NK-92 (cell line): ENCODE measurements around the gene FAM181A.

ENCODE experiments used
- DNase-seq: peaks from one replicate; lab custom pipeline; 2025; ENCODE audit not compliant: unreplicated experiment; lab: John Stamatoyannopoulos, UW

Gene FAM181A

DNA sequence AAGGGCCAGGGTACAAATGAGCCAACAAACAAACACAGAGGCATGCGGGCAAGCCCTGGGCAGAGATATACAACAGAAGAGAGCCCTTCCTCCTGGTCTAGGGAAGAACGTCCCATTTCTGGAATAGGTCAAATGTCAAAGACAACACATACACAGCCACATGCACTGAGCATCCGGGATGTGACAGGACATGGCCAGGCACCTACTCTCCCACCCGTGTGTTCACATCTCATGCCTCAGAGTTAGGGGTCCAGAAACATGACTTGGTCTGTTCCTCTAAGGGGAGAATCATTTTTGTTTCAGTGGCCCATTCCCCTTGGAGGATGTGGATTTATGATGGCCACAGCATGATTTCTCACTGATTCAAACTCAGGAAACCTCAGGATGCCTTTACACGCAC, 50.0 kb downstream of the FAM181A start:
- DNase-seq = no peak

DNA sequence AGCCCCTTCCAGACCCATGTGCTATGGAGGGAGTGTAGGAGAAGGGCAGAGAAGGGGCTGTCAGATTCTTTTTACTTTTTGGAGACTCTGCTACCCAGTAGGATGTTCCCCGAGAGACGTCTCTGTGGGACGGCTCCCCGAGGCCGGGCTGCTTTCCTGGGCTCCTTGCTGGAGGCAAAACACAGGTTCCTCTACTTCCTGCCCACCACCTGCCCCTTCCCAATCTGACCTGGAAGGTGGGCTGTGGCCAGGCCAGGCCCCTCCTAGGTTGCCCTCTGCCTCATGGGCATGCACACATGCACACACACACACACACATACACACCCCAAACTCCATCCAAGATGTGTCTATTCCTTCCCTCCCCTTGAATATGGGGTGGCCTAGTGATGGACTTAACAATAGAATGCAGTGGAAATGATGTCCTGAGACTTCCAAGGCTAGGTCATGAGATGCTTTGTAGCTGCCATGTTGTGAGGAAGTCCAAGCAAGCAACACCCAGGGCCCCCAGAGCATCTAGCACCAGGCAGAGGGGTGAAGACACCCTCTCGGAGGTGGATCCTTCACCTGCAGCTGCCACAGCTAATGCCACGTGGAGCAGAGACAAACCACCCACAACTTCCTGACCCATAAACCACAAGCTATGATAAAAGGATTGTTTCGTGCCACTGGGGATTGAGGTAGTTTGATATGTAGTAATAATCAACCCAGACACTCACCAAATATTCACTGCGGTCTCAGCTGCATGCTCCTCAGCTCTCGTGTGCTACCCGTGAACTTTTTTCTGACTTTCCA, 50.8 kb downstream of the FAM181A start:
- DNase-seq = no peak

DNA sequence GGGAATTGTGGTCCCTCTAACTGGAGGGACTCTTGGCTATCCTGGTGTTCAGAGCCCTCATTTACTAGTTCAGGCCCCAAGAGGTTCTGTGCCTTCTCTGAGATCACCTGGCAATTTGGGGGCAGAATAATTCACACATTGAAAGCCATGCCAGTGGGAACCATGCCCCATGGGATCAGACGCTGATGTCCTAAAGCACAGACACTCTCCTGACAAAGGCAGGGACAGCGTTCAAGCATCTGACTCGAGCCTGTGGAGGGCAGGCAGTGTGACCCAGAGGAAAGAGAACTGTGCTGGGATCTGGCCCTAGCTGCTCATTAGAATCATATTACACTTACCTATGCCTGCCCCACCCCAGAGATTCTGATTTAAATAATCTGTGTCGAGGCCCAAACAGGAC, 51.6 kb downstream of the FAM181A start:
- no peak for DNase-seq
